Gastroesophageal sphincter (tissue), 4 donors: Measurements from ENCODE around the gene PSTPIP1. TPM values are rescaled to one million over a fixed set of nuclear protein-coding genes. Genes with fewer than 3 reads are reported as not detected.

Experiments used
- ATAC-seq: fragments of 150-250 bp; one replicate; pipeline ENCODE4 v1.9.1; 2016; ENCODE audit warnings: mild to moderate bottlenecking, moderate library complexity
- H3K27ac ChIP-seq, 4 donors: fragments of 200-600 bp; sonication (generic) in 3 of 4; 1 replicate in 3 of 4; 2 replicates in 1 of 4; pipeline ENCODE4 v1.5.1; 2016 to 2019
- H3K27me3 ChIP-seq: fragments of 200-600 bp; sonication (generic); one replicate; pipeline ENCODE4 v1.5.1; 2019
- H3K36me3 ChIP-seq, 2 donors: fragments of 200-600 bp; sonication (generic); one replicate each; pipeline ENCODE4 v1.5.1; 2019; ENCODE audit warnings: control low read depth in 1 of 2
- H3K4me1 ChIP-seq, 3 donors: fragments of 200-600 bp; sonication (generic); 1 replicate in 2 of 3; 2 replicates in 1 of 3; pipeline ENCODE4 v1.5.1; 2016 to 2019; ENCODE audit warnings: control low read depth in 2 of 3
- H3K4me3 ChIP-seq, 2 donors: fragments of 200-600 bp; sonication (generic); one replicate each; pipeline ENCODE4 v1.5.1; 2019; ENCODE audit warnings: mild to moderate bottlenecking in 1 of 2, moderate library complexity in 1 of 2
- H3K9me3 ChIP-seq, 3 donors: fragments of 200-600 bp; sonication (generic); one replicate each; pipeline ENCODE4 v1.5.1; 2017 to 2019; ENCODE audit warnings: control low read depth in 2 of 3
- EP300 ChIP-seq: sonication (generic); formaldehyde crosslinking; IDR thresholded peaks from one replicate; pipeline ENCODE4 v1.6.1; 2017; ENCODE audit warnings: antibody characterized with exemption, mild to moderate bottlenecking
- POLR2A ChIP-seq, 2 donors: fragments of 450-650 bp; IDR thresholded peaks; one replicate each; pipeline ENCODE4 v1.6.1; 2017; ENCODE audit warnings: antibody characterized with exemption in 2 of 2, mild to moderate bottlenecking in 2 of 2, moderate library complexity in 1 of 2
- POLR2AphosphoS5 ChIP-seq: sonication (generic); formaldehyde crosslinking; IDR thresholded peaks from one replicate; pipeline ENCODE4 v1.6.1; 2017; ENCODE audit warnings: antibody characterized with exemption
- WGBS, 2 donors: methylation state at CpG; one replicate each; pipeline ENCODE4 v1.1.5; 2018; ENCODE audit warnings: low coverage in 1 of 2; 5-methylcytosine and 5-hydroxymethylcytosine counted together
- total RNA-seq, 4 donors: library from RNA; depleted of rRNA; stranded (reverse); fragments of >200 nt; gene quantifications; one replicate each; pipeline ENCODE4 v1.1.0, GENCODE V29; 2016
- TF ChIP-seq, protein P1 (sequence below), 4 experiments: fragments of 200-600 bp in 2 of 4; fragments of 450-650 bp in 2 of 4; sonication (generic) in 1 of 4; IDR thresholded peaks; one replicate each; pipeline ENCODE4 v1.5.1; 2017 to 2019; ENCODE audit warnings: antibody characterized with exemption in 4 of 4, mild to moderate bottlenecking in 2 of 4, moderate library complexity in 2 of 4

The PSTPIP1 gene
- total RNA-seq, 4 donors from 2014 or later = 7.1 to 18.2 (median 9.0) TPM

DNA sequence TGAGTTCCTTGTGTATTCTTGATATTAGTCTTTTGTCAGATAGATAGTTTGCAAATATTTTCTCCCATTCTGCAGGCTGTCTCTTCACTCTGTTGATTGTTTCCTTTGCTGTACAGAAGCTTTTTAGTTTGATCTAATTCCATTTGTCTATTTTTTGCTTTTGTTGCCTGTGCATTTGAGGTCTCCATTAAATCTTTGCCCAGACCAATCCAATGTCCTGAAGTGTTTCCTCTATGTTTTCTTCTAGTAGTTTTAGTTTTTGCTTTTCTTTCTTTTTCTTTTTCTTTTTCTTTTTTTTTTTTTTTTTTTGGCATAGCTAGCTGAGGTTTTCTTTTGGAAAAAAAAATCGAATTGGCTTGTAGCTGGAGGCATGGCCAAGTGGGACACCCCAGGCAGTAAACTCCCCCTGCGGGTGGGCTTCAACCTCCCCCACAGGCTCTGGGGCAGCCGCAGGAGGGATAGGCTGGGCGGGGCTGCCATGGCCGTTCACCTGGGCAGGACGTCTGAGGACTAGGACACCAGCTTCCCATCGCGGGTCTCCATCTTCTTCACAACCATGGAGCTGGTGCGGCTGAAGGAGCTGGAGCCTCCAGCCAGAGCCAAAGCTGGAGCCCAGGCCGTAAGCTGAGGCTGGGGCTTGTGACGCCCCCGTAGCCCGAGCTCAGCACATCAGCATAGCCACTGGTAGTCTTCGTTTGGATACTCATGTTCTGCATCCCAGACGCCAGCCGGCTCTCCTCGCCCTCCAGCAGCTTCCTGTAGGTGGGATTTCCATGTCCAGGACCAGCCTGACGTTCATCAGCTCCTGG, 16.2 kb upstream of the PSTPIP1 start:
- TF ChIP-seq EP300 (no peak), POLR2AphosphoS5 (no peak), POLR2A (IDR thresholded peaks at IDR 0.05) (no peak)
- TF ChIP-seq, protein P1, sequence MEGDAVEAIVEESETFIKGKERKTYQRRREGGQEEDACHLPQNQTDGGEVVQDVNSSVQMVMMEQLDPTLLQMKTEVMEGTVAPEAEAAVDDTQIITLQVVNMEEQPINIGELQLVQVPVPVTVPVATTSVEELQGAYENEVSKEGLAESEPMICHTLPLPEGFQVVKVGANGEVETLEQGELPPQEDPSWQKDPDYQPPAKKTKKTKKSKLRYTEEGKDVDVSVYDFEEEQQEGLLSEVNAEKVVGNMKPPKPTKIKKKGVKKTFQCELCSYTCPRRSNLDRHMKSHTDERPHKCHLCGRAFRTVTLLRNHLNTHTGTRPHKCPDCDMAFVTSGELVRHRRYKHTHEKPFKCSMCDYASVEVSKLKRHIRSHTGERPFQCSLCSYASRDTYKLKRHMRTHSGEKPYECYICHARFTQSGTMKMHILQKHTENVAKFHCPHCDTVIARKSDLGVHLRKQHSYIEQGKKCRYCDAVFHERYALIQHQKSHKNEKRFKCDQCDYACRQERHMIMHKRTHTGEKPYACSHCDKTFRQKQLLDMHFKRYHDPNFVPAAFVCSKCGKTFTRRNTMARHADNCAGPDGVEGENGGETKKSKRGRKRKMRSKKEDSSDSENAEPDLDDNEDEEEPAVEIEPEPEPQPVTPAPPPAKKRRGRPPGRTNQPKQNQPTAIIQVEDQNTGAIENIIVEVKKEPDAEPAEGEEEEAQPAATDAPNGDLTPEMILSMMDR (IDR thresholded peaks at IDR 0.05) = no peak
- ATAC-seq = no peak
- Histone ChIP-seq H3K9me3 (no peaks in the 10 kb centered on the region), H3K27ac (no peak overlapping the region), H3K27me3 (no peaks in the 10 kb centered on the region), H3K36me3 (no peaks in the 10 kb centered on the region), H3K4me1 (peaks cover 0 to 3% (median 0%) of the 10 kb centered on the region in 3 donors), H3K4me3 (no peak overlapping the region)
- 97% methylated on average over 5 of the region's 18 CpGs; no CpG with 5 or more reads in 1 of the 2 donors for WGBS, 2 donors

GRCh38 chr15:76979331-76979925, 15.5 kb upstream of the PSTPIP1 start:
- Histone ChIP-seq H3K4me3 (no peak overlapping the region), H3K9me3 (no peaks in the 10 kb centered on the region), H3K36me3 (no peaks in the 10 kb centered on the region), H3K27ac (no peak overlapping the region), H3K4me1 (no peaks in the 10 kb centered on the region), H3K27me3 (no peaks in the 10 kb centered on the region)
- TF ChIP-seq EP300 = no peak
- WGBS, 2 donors = 50 to 52% methylated on average over 1 to 3 of the region's 23 CpGs
- no peak for ATAC-seq

DNA sequence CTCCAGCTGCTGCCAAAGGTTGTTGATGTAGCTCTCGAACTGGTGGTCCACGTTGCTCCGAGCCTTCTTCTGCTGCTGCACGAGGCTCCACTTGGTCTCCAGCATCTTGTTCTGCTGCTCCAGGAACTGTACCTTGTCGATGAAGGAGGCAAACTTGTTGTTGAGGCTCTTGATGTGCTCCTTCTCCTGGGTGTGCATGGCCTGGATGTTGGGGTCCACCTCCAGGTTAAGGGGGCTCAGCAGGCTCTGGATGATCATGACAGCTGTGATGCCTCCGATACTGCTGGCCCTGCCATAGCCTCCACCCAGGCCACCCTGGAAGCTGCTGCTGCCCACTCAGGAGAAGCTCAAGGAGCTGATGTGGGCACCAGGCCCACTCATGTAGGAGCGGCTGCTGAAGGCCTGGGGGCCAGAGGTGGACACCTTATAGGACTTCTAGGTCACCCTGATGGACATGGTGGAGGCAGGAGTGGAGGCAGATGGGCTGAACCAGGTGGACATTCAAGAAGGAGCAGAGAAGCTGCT, 14.9 kb upstream of the PSTPIP1 start:
- ATAC-seq = no peak
- Histone ChIP-seq H3K4me3 (no peak overlapping the region), H3K27me3 (no peaks in the 10 kb centered on the region), H3K9me3 (no peaks in the 10 kb centered on the region), H3K36me3 (no peaks in the 10 kb centered on the region), H3K4me1 (no peaks in the 10 kb centered on the region), H3K27ac (no peak overlapping the region)
- TF ChIP-seq, protein P1 (IDR thresholded peaks at IDR 0.05) = no peak
- TF ChIP-seq POLR2AphosphoS5 (no peak), POLR2A (IDR thresholded peaks at IDR 0.05) (no peak), EP300 (no peak)
- 56% methylated on average over 4 of the region's 7 CpGs; no CpG with 5 or more reads in 1 of the 2 donors for WGBS, 2 donors

GRCh38 chr15:76982356-76982755, 12.6 kb upstream of the PSTPIP1 start:
- Histone ChIP-seq H3K9me3 (no peaks in the 10 kb centered on the region), H3K4me3 (no peak overlapping the region), H3K27me3 (no peaks in the 10 kb centered on the region), H3K27ac (no peak overlapping the region), H3K4me1 (no peaks in the 10 kb centered on the region), H3K36me3 (no peaks in the 10 kb centered on the region)
- no peak for ATAC-seq
- TF ChIP-seq POLR2AphosphoS5 (no peak), POLR2A (IDR thresholded peaks at IDR 0.05) (no peak), EP300 (no peak)
- TF ChIP-seq, protein P1 (IDR thresholded peaks at IDR 0.05) = no peak
- WGBS, 2 donors = 89% methylated on average over 9 of the region's 9 CpGs; no CpG with 5 or more reads in 1 of the 2 donors

DNA sequence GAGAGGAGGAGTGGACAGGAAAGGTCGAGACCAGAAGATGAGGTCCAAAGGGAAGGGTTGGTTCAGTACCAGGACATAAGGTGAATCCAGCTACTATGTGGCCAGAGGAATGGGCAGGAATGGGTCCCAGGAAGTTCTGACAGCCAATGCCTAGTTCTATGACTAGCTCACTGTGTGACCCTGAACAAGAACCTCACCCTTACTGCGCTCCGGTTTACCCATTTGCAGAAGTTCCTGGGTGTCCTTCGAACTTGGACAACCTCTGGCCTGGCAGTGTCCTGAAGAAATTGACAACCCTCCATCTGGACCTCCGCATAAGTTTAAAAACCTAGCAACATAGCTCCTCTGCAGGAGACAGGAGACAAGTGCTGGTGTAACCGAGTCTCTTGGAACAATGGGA, 12.2 kb upstream of the PSTPIP1 start:
- Histone ChIP-seq H3K36me3 (no peaks in the 10 kb centered on the region), H3K4me1 (no peaks in the 10 kb centered on the region), H3K4me3 (no peak overlapping the region), H3K9me3 (no peaks in the 10 kb centered on the region), H3K27ac (no peak overlapping the region), H3K27me3 (no peaks in the 10 kb centered on the region)
- ATAC-seq = no peak
- 100% methylated on average over 4 of the region's 6 CpGs; no CpG with 5 or more reads in 1 of the 2 donors for WGBS, 2 donors
- TF ChIP-seq POLR2AphosphoS5 (no peak), POLR2A (IDR thresholded peaks at IDR 0.05) (no peak), EP300 (no peak)
- TF ChIP-seq, protein P1 (IDR thresholded peaks at IDR 0.05) = no peak
